GM19463 (cell line): ENCODE results near the gene GREM2.

ENCODE experiments used
- ATAC-seq: cut with Tn5 transposase; IDR thresholded peaks from one replicate; pipeline ENCODE4 v1.9.1; 2021; ENCODE audit warnings: mild to moderate bottlenecking, moderate library complexity; ENCODE audit not compliant: unreplicated experiment

Gene GREM2

GRCh38 chr1:240562779-240563178, 49.2 kb downstream of the GREM2 start:
- ATAC-seq: no peak

GRCh38 chr1:240562111-240562590, 49.8 kb downstream of the GREM2 start:
- ATAC-seq: no peak

DNA sequence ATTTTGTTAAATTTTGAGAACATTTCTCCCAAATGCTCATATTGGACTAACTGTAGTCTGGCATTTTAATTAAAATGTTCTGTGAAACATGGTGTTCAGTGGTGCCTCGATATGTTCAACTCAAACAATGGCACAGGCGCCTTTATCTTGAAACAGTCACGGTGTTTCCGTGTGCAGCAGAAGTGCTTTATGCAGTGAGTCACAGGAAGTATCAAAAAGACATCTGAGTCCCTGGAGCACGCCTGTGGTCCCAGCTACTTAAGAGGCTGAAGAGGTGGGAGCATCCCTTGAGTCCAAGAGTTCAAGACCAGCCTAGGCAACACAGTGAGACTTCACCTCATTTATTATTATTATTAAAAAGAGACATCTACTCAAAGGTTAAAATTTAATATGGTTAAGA, 52.2 kb downstream of the GREM2 start:
- ATAC-seq: no peak

GRCh38 chr1:240555524-240555923, 56.4 kb downstream of the GREM2 start:
- no peak for ATAC-seq

- ATAC-seq: no peak
Measured at GRCh38 chr1:240553351-240553750, 58.6 kb downstream of the GREM2 start.

DNA sequence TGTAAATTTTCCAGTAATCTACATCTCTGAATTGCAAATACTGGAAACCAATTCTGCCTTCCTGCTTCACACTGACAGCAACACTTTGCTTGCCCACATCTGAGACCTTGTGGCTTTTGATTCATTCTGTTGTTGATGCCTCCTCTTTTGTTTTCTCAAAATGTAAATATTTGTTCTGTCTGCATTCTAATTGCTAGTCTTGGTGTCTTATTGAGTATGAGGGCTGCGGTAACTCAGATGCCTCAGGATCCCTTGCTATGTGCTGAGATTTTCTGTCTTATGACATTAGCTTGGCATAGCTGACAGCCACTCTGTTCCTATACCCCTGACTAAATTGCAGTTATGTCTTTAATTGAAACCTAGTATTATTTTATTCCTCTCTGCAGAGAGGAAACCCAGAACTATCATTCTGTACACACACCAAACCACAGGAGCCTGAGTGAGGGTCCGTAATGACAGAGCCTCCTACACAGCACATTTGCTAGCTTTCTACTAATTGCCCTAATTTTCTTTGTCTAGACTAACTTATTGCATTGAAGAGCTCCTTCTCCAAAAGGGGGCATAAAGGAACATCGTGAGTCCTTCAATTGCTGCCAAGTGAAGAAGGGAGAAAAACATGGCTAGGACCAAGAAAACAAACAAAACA, 72.1 kb downstream of the GREM2 start:
- ATAC-seq: no peak

GRCh38 chr1:240538776-240539430, 73.1 kb downstream of the GREM2 start:
- no peak for ATAC-seq

DNA sequence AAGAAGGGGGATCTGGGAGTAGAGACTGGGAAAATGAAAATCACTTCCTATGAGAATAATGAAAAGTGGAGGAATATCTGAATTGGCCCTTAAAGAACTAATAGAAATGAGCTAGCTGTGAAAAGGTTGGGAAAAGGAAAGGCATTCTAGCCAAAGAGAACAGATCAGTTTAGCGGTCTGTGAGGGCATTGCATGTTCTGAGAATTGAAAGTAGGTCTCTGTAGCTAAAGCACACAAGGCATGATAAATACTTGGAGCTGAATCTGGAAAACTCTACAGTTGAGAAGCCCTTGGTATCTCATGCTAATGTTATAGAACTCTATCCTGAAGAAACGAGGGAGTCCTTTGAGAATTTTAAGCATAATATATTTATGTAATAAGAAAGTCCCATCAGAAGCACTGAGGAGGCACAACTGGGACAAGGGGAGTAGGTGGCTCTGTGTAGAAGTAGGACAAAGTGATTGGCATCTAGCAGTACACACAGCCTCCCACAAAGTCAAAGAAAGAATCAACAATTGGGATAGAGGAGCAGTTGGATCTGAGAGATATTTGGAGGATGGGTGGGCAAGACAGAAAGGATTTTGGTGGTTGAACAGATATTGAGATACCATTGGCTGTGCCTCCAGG, 78.7 kb downstream of the GREM2 start:
- ATAC-seq: no peak

DNA sequence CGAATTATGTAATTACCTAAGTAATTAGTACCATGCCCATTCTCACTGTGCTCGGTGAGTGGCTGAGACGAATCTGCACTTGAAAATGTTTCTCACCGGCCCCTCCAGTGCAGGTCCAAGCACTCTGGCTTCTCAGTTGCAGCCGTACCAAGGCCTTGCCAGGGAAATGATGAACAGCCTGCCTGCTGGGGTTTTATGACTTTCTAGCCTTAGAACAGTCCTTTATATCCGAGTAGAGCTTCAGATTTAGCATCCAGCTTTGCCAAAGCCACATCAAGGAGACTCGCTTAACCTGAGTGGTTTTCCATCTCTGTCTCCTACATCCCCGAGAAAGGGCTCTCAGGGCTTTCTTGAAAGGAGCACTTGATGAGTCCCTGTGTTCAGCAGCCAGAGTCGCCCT, 83.4 kb downstream of the GREM2 start:
- ATAC-seq: no peak

DNA sequence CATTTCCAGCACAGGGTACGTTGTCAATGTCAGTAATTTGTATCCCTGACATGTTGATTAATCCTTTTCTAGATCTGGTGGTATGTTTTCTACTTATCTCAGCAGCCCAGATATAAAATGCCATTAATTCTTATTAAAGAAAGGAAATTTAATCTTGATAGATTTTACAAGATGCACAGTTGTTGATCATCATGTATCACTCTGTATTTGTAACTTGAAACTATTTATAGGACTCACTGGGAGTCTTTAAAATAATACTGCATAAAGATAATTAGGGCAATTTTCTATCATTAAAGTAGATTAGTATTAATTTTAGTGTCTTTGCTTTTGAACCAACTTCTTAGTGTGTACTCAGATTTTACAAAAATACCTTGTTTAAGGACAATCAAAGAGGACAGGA, 84.9 kb downstream of the GREM2 start:
- ATAC-seq: no peak

DNA sequence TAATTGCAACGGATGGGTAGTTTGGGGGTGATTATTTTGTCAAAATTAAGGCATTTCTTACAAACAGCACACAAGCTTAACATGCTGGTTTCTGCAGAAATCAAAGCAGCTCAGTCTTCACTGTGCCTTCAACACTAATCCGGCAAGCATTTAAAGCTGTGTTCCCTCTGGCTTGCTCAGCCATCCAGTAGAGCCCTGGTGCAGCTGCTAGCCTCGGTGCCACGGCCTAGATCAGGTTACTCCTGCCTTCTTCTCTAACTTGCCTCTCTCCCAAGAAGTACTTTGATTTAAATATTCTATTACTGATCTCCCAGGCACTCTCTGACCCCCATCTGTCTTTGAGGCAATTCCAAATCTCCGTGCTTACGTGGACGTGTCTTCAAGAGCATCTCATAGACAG, 85.6 kb downstream of the GREM2 start:
- no peak for ATAC-seq

DNA sequence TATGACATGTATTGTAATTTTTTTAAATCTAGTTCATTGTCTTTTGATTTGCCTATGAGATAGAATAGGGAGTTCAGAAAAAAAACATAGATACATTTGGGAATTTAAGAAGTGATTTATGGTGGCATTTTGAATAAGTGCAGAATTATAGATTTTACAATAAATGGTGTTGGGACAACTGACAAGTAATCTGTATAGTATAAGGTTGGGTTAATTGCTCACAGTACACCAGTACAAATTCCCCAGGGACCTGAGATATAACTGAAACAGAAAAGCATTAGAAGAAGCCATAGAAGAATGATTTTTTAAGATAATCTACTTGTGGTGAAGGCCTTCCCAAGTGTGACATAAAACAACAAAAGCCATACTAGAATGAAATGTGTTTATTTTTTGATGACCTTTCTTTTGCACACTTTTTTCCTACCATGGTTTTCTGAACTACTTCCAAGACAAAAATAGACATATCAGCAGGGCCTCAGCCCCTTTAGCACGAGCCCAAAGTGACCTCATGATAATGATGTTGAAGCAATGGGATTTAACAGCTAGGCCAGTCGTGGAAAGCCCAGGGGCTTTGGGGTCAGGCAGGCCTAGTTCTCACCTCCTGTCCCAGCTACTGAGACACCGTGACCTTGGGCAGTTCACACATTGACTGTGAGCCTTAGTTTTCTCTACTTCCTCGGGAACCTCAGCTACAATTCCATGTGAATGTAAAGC, 87.4 kb downstream of the GREM2 start:
- no peak for ATAC-seq

- ATAC-seq: no peak
Measured at GRCh38 chr1:240522122-240522822, 89.7 kb downstream of the GREM2 start.

DNA sequence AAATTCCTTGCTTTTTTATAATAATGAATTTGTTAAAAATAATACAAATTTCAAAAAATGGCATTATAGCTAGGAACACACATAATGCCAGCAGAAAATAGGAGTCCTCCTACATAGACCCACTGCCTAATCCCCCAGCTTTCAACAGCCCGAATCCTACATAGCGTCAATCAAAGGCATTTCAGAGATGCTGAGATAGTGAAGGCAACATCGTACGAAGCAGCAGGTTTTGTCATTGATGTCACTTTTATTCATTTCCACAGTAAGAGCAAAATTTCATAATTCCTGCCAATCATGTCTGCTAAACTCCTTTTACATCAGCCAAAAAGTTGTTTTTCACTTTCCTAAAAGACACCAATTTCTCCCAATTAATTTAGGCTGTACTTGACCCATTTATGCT, 94.1 kb downstream of the GREM2 start:
- no peak for ATAC-seq

DNA sequence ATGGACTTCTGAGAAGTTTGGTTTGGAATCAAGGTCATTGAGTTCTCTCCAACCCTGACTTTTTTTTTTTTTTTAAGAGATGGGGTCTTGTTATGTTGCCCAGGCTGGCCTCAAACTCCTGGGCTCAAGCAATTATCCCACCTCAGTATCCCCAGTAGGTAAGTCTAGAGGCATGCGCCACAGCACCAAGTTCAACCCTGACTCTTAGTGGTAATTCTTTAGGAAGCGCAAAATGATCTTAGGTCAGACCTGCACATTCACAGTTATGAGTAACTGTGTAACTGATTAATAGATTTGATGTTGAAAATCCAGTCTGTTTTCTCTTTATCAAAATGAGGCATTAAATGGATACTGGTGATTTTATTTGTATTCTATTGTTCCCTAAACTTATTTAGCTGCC, 95.9 kb downstream of the GREM2 start:
- no peak for ATAC-seq

GRCh38 chr1:240515505-240515904, 96.5 kb downstream of the GREM2 start:
- ATAC-seq: no peak

DNA sequence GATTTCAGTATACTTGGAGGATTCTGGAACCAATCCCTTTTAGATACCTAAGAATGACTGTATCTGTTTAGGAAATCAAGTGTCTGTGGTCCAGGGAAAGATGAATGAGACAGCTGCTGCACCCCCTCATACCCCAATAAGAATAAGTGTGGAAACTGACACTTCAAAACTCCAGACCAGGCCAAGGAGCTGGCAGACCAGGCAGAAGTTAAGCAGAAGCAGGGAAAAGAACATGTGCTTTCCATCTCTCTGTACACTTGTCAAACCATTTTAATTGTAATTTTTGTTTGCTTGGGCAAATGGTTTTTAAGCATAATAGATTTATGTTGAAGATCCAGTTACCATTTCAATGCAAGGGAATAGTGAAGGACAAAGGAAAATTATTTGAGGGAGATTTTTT, 100.2 kb downstream of the GREM2 start:
- ATAC-seq: no peak

GRCh38 chr1:240508950-240509349, 103.0 kb downstream of the GREM2 start:
- ATAC-seq: no peak

DNA sequence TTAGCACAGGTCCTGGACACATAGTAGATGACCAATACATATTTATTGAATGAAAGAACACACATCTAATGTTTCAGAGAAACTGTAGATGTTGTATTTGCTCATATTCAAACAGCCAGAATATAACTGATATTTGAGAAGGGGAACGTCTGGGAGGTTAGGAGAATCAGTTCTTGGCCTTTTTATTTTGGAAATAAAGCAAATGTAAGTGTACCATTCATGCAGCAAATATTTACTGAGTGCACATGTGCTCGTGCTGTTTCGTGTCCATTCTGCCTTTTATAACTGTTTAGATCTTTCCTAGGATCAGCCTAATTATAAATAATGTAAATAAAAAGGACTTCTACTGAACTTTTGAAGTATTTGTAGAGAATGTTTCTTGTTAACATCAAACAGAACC, 103.8 kb downstream of the GREM2 start:
- ATAC-seq: no peak

DNA sequence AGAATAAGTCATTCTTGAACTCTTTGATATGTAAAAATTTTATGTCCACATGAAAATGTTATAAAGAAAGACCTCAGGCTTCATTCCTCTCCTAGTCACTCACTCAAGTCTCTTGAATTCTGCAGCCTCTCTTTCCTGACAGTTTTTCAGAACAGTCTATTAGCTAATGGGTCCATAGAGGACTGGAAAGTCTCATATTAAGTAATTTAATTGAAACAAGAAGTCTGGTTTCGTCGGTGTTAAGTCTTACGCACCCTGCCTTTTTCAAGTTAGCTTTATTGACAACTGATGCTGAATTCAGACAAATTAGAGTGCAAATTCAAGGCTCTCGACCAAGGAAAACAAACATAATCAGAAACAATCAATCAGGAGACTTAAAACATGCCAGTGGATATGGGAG, 105.8 kb downstream of the GREM2 start:
- no peak for ATAC-seq

DNA sequence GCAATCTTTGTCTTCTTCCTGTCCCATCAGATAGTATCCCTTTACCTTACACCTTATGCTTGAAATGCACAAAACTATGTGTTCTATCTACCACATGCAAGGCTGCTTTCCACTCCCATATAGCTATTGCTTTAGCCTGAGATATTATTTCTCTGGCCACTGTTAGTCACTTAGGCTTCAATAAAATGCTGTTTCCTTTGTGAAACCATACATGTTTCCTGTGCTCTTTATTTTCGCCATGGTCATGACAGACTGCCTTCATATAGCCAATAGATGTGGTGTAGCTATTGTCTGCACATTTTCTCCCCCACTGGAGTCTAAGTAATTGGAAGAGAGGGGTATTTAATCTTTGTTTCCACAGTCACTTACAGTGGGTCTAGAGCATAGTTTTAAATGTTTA, 108.4 kb downstream of the GREM2 start:
- no peak for ATAC-seq
